GM12873 (cell line): ENCODE results near the gene B4GALNT2.

Experiments
- CTCF ChIP-seq: IDR thresholded peaks from 2 replicates; pipeline ENCODE4 v1.5.1; 2012; ENCODE audit warnings: low read depth, mild to moderate bottlenecking, moderate library complexity, low read length, control low read depth; ENCODE audit not compliant: insufficient read depth; ENCODE audit errors: missing control alignments

Gene B4GALNT2

GRCh38 chr17:49100601-49101000 lies 32.0 kb upstream of the B4GALNT2 start:
- TF ChIP-seq CTCF = no peak

- TF ChIP-seq CTCF = no peak
These were observed 31.5 kb upstream of the B4GALNT2 start for GRCh38 chr17:49101054-49101534.

GRCh38 chr17:49104511-49105074 lies 28.0 kb upstream of the B4GALNT2 start:
- no peak for TF ChIP-seq CTCF

- TF ChIP-seq CTCF = no peak
These were observed 26.0 kb upstream of the B4GALNT2 start for GRCh38 chr17:49106321-49107210.

GRCh38 chr17:49107211-49107557 lies 25.4 kb upstream of the B4GALNT2 start:
- TF ChIP-seq CTCF = no peak

- TF ChIP-seq CTCF = no peak
These were observed 24.3 kb upstream of the B4GALNT2 start for GRCh38 chr17:49108318-49108717.

GRCh38 chr17:49110509-49110908 lies 22.1 kb upstream of the B4GALNT2 start:
- no peak for TF ChIP-seq CTCF
